CD4-positive, alpha-beta memory T cell (primary cell): ENCODE data around the gene KCNG1. TPM values are rescaled to one million over a fixed set of nuclear protein-coding genes. Genes with fewer than 3 reads are reported as not detected.
A peak's percentile ranks its signal among the peaks of the same experiment; 100 is the strongest.

Source experiments
- CTCF ChIA-PET: fragments of 350-600 bp; sonication (Branson Sonifier 250); formaldehyde crosslinking; loops from one replicate; lab custom pipeline; 2021; ENCODE audit warnings: inconsistent platforms; ENCODE audit not compliant: partially characterized antibody; lab: Charles Lee
- POLR2A ChIA-PET: fragments of 350-600 bp; sonication (Branson Sonifier 250); formaldehyde crosslinking; loops from one replicate; lab custom pipeline; 2021; ENCODE audit not compliant: partially characterized antibody; lab: Charles Lee
- DNase-seq, 5 donors: peaks; one replicate each; pipeline versions ENCODE4 v3.0.0 to v3.0.0-alpha.2; 2020 to 2022; ENCODE audit warnings: mixed read lengths in 1 of 5
- H3K27ac ChIP-seq: one replicate; pipeline ENCODE4 v1.7.0; 2013; ENCODE audit warnings: low read depth, low read length
- H3K27me3 ChIP-seq: 2 replicates; pipeline ENCODE4 v1.7.0; 2013; ENCODE audit warnings: mild to moderate bottlenecking, low read length, moderate library complexity; ENCODE audit not compliant: insufficient read depth
- H3K36me3 ChIP-seq: 2 replicates; pipeline ENCODE4 v1.7.0; 2013; ENCODE audit warnings: mild to moderate bottlenecking, low read length, moderate library complexity; ENCODE audit not compliant: insufficient read depth
- H3K4me1 ChIP-seq: 2 replicates; pipeline ENCODE4 v1.7.0; 2013; ENCODE audit warnings: mild to moderate bottlenecking, low read length, moderate library complexity; ENCODE audit not compliant: insufficient read depth
- H3K4me3 ChIP-seq, 2 donors: one replicate each; pipeline ENCODE4 v1.7.0; 2013; ENCODE audit warnings: low read length in 2 of 2, mild to moderate bottlenecking in 1 of 2
- H3K9me3 ChIP-seq, 2 donors: one replicate each; pipeline ENCODE4 v1.7.0; 2013; ENCODE audit warnings: low read length in 2 of 2, control low read depth in 1 of 2; ENCODE audit not compliant: control insufficient read depth in 1 of 2
- H3K27ac Mint-ChIP-seq, 7 donors: one replicate each; pipeline ENCODE4 v1.8.0; 2020 to 2021; ENCODE audit warnings: mixed read lengths in 7 of 7, mild to moderate bottlenecking in 6 of 7, inconsistent platforms in 3 of 7, moderate library complexity in 3 of 7
- H3K27me3 Mint-ChIP-seq, 2 donors: one replicate each; pipeline ENCODE4 v1.8.0; 2020 to 2021; ENCODE audit warnings: mixed read lengths in 2 of 2
- H3K36me3 Mint-ChIP-seq, 2 donors: one replicate each; pipeline ENCODE4 v1.8.0; 2020 to 2021; ENCODE audit warnings: mixed read lengths in 2 of 2, inconsistent platforms in 1 of 2, mild to moderate bottlenecking in 1 of 2
- H3K4me1 Mint-ChIP-seq, 4 donors: one replicate each; pipeline ENCODE4 v1.8.0; 2020 to 2021; ENCODE audit warnings: mixed read lengths in 4 of 4, mild to moderate bottlenecking in 1 of 4
- H3K4me3 Mint-ChIP-seq, 8 donors: one replicate each; pipeline ENCODE4 v1.8.0; 2020 to 2021; ENCODE audit warnings: mixed read lengths in 8 of 8, mild to moderate bottlenecking in 7 of 8, moderate library complexity in 6 of 8, inconsistent platforms in 3 of 8
- H3K9me3 Mint-ChIP-seq, 8 donors: one replicate each; pipeline ENCODE4 v1.8.0; 2020 to 2021; ENCODE audit warnings: mixed read lengths in 8 of 8, mild to moderate bottlenecking in 5 of 8, inconsistent platforms in 3 of 8, moderate library complexity in 1 of 8
- intact Hi-C: fragments of 100-400 bp; cut with micrococcal nuclease; formaldehyde crosslinking; loops from one replicate; pipeline ENCODE4 v1.15.1; 2023
- polyA plus RNA-seq, 2 donors: library from polyadenylated mRNA; unstranded; fragments of 300-500 nt; fragmentation: Illumina TruSeq; gene quantifications; one replicate each; pipeline ENCODE4 v1.2.3, GENCODE V29; 2021
- total RNA-seq, 2 experiments: library from RNA; stranded (reverse); gene quantifications; one replicate each; pipeline ENCODE4 v1.2.3, GENCODE V29; 2021

KCNG1 gene
- total RNA-seq (not detected), polyA plus RNA-seq (not detected)

- Histone ChIP-seq H3K4me3 (no peak within 1 kb of the TSS), H3K27ac (no peak within 1 kb of the TSS), H3K4me1 (peaks cover 6% of the 10 kb centered on the region), H3K36me3 (no peaks in the 10 kb centered on the region), H3K9me3 (no peaks in the 10 kb centered on the region), H3K27me3 (peaks cover 6% of the 10 kb centered on the region)
- Mint-ChIP-seq H3K4me3 (peak within 1 kb of the TSS; percentile 45 to 78 (median 70)), H3K27me3 (peaks cover 34 to 44% of the 10 kb centered on the region in 2 donors), H3K4me1 (peaks cover 2 to 19% (median 9%) of the 10 kb centered on the region in 4 donors), H3K36me3 (no peaks in the 10 kb centered on the region), H3K9me3 (no peaks in the 10 kb centered on the region), H3K27ac (no peak within 1 kb of the TSS)
- intact Hi-C loops, result no loop called here
- DNase-seq, result peak in 2 of 5 donors; percentile 1 to 7
- CTCF ChIA-PET, result no interaction called here
- POLR2A ChIA-PET, result no interaction called here
Measured at GRCh38 chr20:51022803-51023616, at the start of gene KCNG1. TSS of gene KCNG1 (minus strand) at chr20:51023107. CDS start at chr20:51010338, 12,769 bp downstream.

GRCh38 chr20:51070621-51071020 lies 47.7 kb upstream of the KCNG1 start:
- Histone ChIP-seq H3K4me3 (no peak overlapping the region), H3K36me3 (no peaks in the 10 kb centered on the region), H3K9me3 (no peaks in the 10 kb centered on the region), H3K4me1 (no peaks in the 10 kb centered on the region), H3K27me3 (peaks cover 9% of the 10 kb centered on the region), H3K27ac (no peak overlapping the region)
- H3K4me1 Mint-ChIP-seq, result no peaks in the 10 kb centered on the region
- no peak overlapping the region for H3K27ac Mint-ChIP-seq
- peaks cover 36 to 51% of the 10 kb centered on the region in 2 donors for H3K27me3 Mint-ChIP-seq
- ChIA-PET POLR2A (no interaction called here), CTCF (no interaction called here)
- no peak for DNase-seq
- intact Hi-C loops, result no loop called here
- H3K9me3 Mint-ChIP-seq, result peaks cover 0 to 7% (median 3%) of the 10 kb centered on the region in 8 donors
- H3K36me3 Mint-ChIP-seq, result no peaks in the 10 kb centered on the region
- H3K4me3 Mint-ChIP-seq, result no peak overlapping the region

- H3K27me3 ChIP-seq, result peaks cover 11% of the 10 kb centered on the region
- H3K4me1 ChIP-seq, result no peaks in the 10 kb centered on the region
- H3K9me3 Mint-ChIP-seq, result peaks cover 0 to 2% (median 0%) of the 10 kb centered on the region in 8 donors
- ChIA-PET CTCF (no interaction called here), POLR2A (no interaction called here)
- no peak overlapping the region for H3K27ac ChIP-seq
- H3K36me3 ChIP-seq, result no peaks in the 10 kb centered on the region
- no peak overlapping the region for H3K4me3 ChIP-seq
- no peaks in the 10 kb centered on the region for H3K9me3 ChIP-seq
- no peaks in the 10 kb centered on the region for H3K4me1 Mint-ChIP-seq
- H3K4me3 Mint-ChIP-seq, result no peak overlapping the region
- H3K27me3 Mint-ChIP-seq, result peaks cover 38 to 40% of the 10 kb centered on the region in 2 donors
- no peak overlapping the region for H3K27ac Mint-ChIP-seq
- DNase-seq, result no peak
- intact Hi-C loops, result no loop called here
- H3K36me3 Mint-ChIP-seq, result no peaks in the 10 kb centered on the region
Measured at GRCh38 chr20:51067792-51068191, 44.9 kb upstream of the KCNG1 start.

GRCh38 chr20:51065615-51066014 lies 42.7 kb upstream of the KCNG1 start:
- Histone ChIP-seq H3K4me1 (no peaks in the 10 kb centered on the region), H3K27me3 (peaks cover 10% of the 10 kb centered on the region), H3K27ac (no peak overlapping the region), H3K9me3 (no peaks in the 10 kb centered on the region), H3K4me3 (no peak overlapping the region), H3K36me3 (no peaks in the 10 kb centered on the region)
- peaks cover 0 to 4% (median 2%) of the 10 kb centered on the region in 4 donors for H3K4me1 Mint-ChIP-seq
- no peaks in the 10 kb centered on the region for H3K36me3 Mint-ChIP-seq
- intact Hi-C loops, result no loop called here
- peaks cover 0 to 2% (median 0%) of the 10 kb centered on the region in 8 donors for H3K9me3 Mint-ChIP-seq
- H3K27ac Mint-ChIP-seq, result no peak overlapping the region
- peaks cover 26 to 37% of the 10 kb centered on the region in 2 donors for H3K27me3 Mint-ChIP-seq
- H3K4me3 Mint-ChIP-seq, result no peak overlapping the region
- ChIA-PET POLR2A (no interaction called here), CTCF (no interaction called here)
- DNase-seq, result no peak

GRCh38 chr20:51064137-51064536 lies 41.2 kb upstream of the KCNG1 start:
- H3K36me3 ChIP-seq, result no peaks in the 10 kb centered on the region
- no peak overlapping the region for H3K27ac Mint-ChIP-seq
- ChIA-PET POLR2A (no interaction called here), CTCF (interaction anchor here (1.3 kb wide), 1 partner anchor 242 kb away, joined by 3 read pairs; no protein-coding TSS in a partner anchor)
- peaks cover 29 to 44% of the 10 kb centered on the region in 2 donors for H3K27me3 Mint-ChIP-seq
- intact Hi-C loops, result no loop called here
- no peak for DNase-seq
- peaks cover 10% of the 10 kb centered on the region for H3K27me3 ChIP-seq
- no peak overlapping the region for H3K4me3 ChIP-seq
- peaks cover 0 to 4% (median 2%) of the 10 kb centered on the region in 4 donors for H3K4me1 Mint-ChIP-seq
- no peak overlapping the region for H3K4me3 Mint-ChIP-seq
- no peak overlapping the region for H3K27ac ChIP-seq
- H3K9me3 ChIP-seq, result no peaks in the 10 kb centered on the region
- H3K9me3 Mint-ChIP-seq, result peaks cover 0 to 2% (median 0%) of the 10 kb centered on the region in 8 donors
- no peaks in the 10 kb centered on the region for H3K36me3 Mint-ChIP-seq
- H3K4me1 ChIP-seq, result no peaks in the 10 kb centered on the region

GRCh38 chr20:51062065-51062464 lies 39.2 kb upstream of the KCNG1 start:
- CTCF ChIA-PET, result no interaction called here
- H3K27me3 Mint-ChIP-seq, result peaks cover 26 to 36% of the 10 kb centered on the region in 2 donors
- no peak overlapping the region for H3K27ac Mint-ChIP-seq
- no peak overlapping the region for H3K4me3 Mint-ChIP-seq
- no peak overlapping the region for H3K4me3 ChIP-seq
- peaks cover 6% of the 10 kb centered on the region for H3K27me3 ChIP-seq
- H3K36me3 Mint-ChIP-seq, result no peaks in the 10 kb centered on the region
- POLR2A ChIA-PET, result no interaction called here
- intact Hi-C loops, result no loop called here
- H3K4me1 Mint-ChIP-seq, result peaks cover 0 to 4% (median 2%) of the 10 kb centered on the region in 4 donors
- H3K9me3 ChIP-seq, result no peaks in the 10 kb centered on the region
- H3K4me1 ChIP-seq, result no peaks in the 10 kb centered on the region
- H3K9me3 Mint-ChIP-seq, result peaks cover 0 to 2% (median 0%) of the 10 kb centered on the region in 8 donors
- DNase-seq, result no peak
- H3K36me3 ChIP-seq, result no peaks in the 10 kb centered on the region
- H3K27ac ChIP-seq, result no peak overlapping the region

GRCh38 chr20:51061418-51062045 lies 38.6 kb upstream of the KCNG1 start:
- peaks cover 0 to 4% (median 2%) of the 10 kb centered on the region in 4 donors for H3K4me1 Mint-ChIP-seq
- no peaks in the 10 kb centered on the region for H3K36me3 ChIP-seq
- peaks cover 6% of the 10 kb centered on the region for H3K27me3 ChIP-seq
- DNase-seq, result no peak
- ChIA-PET CTCF (no interaction called here), POLR2A (no interaction called here)
- no peak overlapping the region for H3K27ac ChIP-seq
- H3K4me3 Mint-ChIP-seq, result no peak overlapping the region
- H3K4me3 ChIP-seq, result no peak overlapping the region
- peaks cover 24 to 36% of the 10 kb centered on the region in 2 donors for H3K27me3 Mint-ChIP-seq
- no peaks in the 10 kb centered on the region for H3K9me3 ChIP-seq
- no peak overlapping the region for H3K27ac Mint-ChIP-seq
- H3K9me3 Mint-ChIP-seq, result peaks cover 0 to 2% (median 0%) of the 10 kb centered on the region in 8 donors
- no peaks in the 10 kb centered on the region for H3K36me3 Mint-ChIP-seq
- H3K4me1 ChIP-seq, result no peaks in the 10 kb centered on the region
- intact Hi-C loops, result no loop called here
